IPS DF 4.7 (cell line): Measurements from ENCODE around the gene SPATA32.
A peak's percentile ranks its signal among the peaks of the same experiment; 100 is the strongest.

Experiments
- DNase-seq: peaks from one replicate; pipeline ENCODE4 v3.0.0-alpha.2; 2013; ENCODE audit warnings: low spot score; ENCODE audit errors: extremely low read depth

The SPATA32 gene

DNA sequence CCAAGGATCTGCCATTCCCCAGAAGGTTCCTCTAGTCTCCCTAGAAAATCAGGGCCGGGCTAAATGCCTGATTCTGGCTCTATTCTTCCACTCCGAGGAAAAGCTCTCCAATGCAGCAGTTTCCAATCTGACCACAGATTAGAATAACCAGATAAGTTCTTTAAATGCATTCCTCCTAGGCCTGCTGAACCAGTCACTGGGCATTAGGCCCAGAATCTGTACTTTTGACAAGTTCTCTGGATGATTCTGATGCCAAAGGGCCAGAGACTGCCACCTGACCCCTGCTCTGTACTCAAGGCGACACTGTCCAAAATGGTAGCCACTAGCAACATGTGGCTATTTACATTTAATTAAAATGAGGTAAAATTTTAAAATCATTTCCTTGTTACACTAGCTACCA is 32.6 kb upstream of the SPATA32 start:
- DNase-seq = no peak

DNA sequence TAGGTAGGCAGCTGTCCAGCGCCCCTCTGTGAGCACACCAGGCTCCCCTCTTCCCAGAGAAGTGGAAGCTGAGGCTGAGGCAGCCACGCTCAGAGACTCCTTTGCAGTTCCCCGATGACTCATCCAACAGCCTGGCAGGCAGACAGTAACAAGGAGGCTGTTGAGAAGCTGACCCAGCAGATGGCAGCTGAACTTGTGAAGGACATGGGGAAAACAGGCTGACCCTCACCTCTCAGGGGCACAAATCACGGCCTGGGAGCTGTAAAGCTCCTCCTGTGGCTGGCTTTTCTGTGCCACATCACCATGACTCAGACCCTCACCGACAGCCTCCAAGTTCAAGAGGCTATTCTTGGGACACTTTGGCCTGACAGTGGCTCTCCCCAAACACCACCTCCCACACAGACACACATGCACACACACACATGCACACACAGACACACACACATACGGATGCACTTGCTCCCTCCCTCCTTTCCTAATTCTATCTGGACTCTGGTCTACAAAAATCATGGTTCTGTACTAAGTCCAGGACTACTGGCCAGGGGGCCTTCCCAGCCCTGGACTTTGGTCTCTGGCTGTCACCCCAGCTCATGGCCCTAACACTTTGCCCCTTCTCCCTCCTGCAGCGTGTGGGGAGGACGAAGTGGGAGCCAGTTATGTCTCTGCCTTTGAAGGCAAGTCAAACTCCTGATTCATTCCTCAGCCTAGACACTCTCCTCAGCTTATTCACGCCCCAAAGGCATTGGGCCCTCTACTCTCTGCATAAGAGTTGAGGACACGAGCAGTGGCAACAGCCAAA is 31.7 kb upstream of the SPATA32 start:
- DNase-seq = no peak

DNA sequence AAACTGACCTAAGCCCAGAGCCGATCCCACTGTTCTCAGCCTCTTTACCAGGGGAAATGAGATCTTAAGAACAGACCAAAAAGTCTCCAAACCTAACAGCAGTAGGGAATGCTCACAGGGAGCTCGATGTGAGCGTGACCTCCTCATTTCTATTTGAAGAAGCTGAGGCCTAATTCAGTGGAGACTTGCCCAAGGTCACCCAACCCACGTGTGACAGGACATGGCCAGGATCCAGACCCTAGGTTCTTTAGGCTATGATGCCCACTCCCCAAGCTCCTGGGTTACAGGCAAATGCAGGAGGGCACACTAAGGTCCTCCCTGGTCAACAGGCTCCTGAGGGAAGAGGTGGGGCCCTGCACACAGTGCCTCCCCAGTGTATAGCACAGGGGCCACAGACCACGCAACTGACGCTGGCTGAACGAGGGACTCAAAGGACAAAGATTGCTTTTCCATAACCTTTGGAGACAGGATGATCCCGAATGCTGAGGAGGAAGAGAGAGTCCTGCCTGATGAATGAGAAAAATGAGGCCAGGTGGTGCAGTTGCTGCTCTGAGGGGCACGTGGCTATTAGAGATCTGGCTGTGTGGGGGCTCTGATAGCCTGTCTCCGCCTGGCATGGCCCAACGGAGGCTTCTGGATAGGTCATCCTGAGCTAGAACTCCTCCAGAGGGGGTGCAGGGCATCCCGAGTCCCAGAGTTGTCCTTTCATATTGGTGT is 31.0 kb upstream of the SPATA32 start:
- no peak for DNase-seq

DNA sequence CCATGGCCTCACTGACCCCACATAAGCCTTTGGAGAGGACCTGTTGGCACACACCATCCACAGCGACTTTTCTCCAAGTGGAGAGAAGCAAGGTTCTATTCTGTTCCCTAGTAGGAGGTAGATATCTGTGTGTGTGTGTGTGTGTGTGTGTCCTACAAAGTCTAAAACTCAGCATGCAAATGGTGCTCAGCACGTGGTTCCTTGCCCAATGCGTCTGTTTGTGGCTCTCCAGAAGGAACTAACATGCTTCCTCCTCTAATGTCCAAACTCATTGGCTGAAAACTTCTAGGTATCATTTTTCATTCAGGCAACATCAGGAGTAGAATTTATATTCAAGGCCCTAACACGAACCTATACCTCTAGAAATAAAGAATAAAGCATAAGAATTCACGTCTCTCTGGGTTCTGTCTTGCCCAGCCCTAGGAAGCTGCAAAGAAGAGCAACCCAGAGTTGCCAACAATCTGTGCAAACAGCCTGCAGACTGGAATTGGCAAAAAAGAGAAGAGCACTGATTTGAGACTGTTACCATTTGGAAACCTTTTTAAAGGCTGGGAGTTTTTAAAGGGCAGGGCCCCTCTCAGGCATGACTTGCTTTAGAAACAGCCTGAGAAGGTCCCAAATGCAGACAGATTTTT is 29.4 kb upstream of the SPATA32 start:
- no peak for DNase-seq

DNA sequence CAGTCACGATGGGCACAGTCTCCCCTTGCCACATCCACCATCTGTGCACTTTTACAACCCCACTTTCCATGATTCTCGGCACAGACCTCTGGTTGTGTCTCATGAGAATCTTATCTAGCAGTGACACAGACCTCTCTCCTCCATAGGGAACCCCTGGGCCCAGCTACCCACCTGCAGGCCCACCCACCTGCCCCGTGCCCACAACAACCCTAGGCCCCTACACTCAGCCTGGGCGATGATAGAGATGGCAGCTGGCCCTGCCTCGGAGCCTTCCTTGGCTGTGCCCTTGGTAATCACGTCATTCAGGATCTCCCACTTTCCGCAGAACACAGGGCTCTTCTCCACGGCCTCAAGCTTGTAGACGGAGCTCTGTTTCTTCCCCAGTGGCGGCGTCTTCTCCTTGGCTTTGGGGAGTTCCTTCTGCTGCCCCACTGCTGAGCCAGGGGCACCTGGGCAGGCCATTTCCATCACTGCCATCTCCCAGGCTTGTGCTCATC is 28.4 kb upstream of the SPATA32 start:
- DNase-seq = no peak

DNA sequence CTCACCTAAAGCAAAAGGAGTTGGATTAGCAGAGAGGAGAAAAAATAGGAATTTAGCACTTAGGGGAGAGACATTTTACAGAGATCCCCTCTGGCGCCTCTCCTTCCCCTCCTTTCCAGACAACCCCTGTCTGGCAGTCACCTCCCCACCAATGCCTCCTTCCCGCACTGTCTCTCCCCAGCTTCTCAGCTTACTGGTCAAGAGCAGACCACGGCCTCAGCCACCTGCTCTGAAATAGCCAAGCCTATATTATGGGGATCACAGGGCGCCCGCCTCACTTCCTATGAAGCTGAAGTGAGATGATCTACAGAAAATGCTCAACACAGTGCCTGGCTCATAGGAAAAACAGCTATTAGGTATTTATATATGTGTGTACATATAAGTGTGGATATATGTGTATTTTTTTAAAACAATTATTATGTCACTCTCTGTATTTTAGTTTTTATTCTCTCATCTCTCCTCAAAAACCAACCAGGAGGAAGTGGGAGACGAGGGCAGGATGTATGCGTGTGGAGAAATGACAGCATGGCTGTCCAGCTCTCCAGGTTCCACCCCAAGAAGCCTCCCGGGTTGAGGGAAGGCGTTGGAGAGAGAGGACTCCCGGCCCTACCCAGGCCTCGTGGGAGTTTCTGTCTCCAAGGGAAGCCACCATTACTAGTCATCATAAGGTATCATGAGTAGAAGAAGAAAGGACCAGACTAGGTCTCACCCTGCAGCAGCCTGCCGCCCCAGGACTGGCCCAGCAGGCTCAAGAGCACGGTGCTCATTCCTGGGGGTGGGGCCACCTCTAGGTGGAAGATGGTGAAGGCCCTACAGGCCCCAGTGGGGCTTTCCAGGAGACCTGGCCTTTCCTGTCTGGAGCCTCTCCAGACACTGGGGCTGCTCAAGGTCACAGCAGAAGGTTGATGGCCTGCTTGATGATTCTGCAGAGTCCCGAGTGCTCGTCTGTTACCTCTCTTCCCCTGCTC is 27.7 kb upstream of the SPATA32 start:
- no peak for DNase-seq

DNA sequence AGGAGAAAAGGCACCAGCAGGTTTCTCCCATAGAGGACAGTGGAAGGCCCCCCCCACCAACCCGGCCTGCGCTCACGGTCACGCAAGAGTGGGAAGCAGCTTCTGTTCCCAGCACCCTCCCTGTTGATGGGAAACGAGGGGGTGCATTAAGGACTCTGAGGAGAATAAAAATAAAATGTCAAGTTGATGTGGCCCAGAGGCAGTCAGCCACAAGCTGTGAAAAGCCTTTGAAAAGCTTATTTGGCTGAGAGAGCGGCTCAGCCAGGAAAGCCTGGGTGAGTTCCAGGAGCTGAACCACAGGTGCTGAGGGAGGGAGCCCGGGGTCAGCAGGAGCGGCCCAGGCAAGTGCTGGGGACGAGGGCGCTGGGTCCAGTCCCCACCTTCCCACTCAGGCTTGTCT is 26.9 kb upstream of the SPATA32 start:
- no peak for DNase-seq

DNA sequence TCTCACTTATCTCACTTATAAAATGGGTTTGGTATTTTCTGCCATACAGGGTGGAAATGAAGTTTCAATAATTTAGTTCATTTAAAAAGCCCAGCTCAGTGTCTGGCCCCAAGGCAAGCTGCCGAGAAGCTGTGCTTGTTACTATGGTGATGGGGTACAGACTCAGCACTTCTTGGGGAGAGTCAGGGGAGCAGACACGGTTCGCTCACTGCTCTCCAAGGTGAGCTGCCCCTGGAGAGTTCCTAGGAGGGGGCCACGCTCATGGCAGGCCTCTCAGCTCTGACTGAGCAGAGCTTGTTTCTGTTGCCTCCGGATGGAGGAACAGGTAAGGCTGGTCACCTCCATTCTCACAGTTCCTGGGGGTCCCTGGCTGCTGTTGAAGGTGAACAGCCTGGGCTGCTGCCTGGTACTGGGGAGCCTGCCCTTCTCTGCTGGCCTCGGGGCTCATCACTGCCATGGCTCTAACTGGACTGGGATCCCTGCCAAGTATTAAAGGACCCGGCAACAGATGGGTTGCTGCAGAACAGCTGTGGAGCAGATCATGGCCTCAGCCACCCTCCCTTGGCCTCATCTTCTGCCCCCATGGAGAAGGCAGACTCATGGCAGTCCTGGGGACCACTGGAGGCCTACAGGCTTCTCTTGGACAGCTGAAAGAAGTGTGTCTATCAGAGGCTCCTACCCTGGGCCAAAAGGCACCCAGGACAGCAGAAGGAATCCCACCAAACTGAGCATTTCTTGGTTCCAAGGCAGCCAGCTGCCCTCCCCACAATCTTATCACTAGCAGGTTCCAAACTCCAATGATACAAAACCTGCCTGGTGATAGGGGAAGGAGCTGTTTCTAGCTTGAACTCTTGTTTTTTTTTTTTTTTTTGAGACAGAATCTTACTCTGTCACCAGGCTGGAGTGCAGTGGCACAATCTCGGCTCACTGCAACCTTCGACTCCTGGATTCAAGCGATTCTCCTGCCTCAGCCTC is 25.9 kb upstream of the SPATA32 start:
- no peak for DNase-seq

DNA sequence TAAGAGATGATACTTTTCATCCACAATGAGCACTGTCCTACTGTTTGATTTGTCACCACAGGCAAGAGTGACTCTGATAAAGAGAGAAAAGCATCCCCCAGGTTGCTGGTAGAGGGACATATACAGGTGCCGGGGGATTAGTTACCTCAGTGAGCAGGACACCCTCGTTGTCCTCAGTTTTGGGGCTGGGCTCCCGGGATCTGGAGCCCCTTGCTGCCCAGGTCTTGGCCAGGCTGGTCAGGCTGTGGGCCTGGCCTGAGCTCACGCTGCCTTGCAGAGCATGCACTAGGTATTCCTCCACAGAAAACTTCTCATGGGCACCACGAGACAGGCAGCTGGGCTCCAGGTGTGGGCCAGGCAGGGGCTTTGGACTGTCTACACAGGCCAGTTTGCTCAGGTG is 24.4 kb upstream of the SPATA32 start:
- DNase-seq = no peak

DNA sequence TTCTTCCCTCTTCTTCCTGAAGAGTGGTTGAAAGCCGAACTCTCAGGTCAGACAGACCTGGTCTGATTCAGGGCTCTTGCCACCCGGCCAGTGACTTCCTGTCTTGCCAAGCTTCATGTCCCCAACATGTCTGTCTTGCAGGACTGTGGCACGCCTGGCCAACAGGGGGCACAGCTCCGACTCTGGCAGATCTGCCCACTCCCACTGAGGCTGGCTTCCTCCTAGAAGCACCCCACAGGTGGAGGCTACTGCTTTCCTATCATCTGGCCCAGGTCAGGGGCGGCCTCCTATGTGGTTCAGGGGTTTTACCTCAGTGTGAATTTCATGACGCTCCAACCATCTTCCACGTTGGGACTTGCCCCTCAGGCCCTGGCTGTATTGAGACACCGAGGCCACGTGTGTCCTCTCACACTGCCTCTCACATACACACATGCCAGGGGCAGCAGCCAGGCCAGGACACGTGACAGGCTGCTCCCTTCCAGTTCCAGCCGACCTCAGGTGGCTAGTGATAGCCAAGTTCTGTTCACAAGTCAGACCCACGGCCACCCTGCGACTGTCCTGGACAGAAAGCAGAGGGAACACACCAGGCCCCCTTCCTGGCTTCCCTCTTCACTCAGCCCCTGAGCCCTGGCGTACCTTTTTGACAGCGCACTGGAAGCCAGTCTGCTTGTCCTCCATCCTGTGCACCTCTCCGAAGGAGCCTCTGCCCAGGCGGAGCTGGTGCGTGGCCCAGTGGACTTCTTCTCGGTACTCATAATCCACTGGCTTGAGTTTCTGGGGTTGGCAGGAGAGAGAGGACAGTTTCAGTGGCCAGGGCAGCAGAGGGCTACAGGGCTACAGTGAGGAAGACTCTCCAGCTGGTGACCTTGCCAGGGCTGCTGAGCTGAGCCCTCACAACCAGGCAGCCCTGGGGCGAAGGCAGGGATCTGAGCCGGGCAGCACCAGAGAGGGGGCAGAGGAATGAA is 22.6 kb upstream of the SPATA32 start:
- DNase-seq = no peak

DNA sequence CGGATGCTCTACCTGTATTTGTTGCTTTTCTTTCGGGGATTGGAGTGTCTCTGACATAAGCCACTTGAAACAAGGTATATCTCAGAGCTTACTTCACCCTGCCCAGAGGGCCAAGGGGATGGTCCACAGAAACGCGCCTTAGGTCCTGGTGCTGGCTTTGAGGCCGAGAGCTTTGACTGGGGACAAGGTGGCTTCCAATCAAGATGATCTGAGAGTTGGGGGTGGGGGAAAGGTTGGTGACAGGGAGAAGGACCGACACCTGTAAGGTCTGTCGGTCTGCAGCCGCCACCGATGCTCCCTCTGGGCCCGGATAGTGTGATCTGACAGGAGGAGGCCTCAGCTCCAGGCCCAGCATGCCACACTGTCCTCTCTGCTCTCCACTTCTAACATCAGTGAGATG is 21.8 kb upstream of the SPATA32 start:
- no peak for DNase-seq

DNA sequence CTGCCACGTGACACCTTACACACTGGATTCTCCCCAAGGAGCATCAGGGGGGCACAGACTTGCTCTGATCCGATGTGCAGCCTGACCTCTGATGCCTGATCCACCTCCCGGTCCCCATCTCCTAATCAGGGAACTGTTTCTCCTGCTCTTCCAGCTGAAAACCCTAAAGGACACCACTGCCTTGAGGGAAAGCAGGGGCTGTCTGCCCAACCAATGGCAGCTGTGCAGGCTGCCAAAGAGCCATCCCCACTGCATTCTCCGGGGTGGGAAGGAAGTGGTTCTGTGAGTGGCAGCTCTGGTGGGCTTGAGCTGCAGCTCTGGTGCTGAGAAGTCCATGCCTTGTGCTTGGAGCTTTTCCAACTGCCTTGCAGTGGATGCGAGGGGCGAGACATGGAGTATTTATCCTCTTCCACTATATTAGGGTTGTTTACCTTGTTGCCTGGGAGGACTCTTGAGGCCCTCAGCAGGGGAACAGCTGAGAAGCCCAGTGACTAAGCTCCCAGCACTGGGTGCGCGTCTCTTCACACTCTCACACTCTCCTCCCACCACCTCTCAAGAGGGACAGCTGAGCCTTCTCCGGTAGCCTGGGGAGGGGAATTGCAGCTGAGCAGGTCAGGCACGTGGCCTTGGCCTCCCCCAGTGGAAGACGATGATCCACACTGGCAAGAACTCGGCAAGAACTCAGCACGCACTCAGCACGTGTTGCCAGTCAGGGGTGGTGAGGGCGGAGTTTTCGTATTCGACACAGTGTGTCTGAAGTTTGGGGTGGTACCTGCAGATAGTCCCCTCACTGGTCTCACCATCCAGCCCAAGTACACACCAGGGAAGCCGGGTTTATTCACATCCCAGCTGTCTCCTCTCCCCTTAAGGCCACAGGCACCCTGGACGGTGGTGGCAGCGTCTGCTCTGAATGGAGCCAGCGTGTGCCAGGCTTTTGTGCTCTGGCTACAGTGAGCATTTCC is 21.1 kb upstream of the SPATA32 start:
- no peak for DNase-seq

DNA sequence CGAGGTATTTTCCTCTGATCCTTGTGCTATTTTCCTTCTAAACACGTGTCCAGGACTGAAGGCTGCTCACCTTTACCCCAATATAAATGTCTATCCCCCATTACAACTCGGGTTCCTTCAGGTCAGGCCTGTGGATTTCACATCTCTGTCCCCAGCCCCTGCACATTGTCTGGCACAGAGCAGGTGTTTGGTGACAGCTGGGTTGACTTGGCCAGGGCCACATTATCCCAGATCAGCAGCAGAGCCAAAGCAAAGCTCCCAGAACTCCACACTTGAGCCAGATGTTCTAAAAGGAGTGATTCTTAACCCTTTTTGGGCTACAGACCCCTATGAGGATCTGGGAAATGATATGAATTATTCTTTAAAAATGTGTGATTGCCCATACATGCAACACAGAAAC is 18.0 kb upstream of the SPATA32 start:
- DNase-seq = no peak

DNA sequence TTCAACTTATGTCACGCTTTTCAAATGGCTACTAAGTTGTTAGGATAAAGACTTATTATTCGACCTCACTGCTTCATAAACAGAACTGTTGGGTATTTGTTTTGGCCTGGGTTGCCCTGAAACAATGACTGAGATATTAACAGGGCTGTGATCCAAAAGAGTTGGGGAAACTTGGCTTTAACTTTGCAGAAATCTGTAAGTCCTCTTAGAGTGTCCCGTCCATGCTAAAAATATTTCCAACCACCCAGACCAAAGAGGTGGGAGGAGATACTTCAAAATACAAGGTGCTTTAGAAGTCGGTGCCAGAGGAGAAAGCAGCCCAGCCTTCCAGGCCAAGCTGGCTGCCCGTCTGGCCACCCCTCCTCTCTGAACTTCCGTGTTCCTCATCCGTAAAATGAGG is 16.1 kb upstream of the SPATA32 start:
- DNase-seq = no peak

DNA sequence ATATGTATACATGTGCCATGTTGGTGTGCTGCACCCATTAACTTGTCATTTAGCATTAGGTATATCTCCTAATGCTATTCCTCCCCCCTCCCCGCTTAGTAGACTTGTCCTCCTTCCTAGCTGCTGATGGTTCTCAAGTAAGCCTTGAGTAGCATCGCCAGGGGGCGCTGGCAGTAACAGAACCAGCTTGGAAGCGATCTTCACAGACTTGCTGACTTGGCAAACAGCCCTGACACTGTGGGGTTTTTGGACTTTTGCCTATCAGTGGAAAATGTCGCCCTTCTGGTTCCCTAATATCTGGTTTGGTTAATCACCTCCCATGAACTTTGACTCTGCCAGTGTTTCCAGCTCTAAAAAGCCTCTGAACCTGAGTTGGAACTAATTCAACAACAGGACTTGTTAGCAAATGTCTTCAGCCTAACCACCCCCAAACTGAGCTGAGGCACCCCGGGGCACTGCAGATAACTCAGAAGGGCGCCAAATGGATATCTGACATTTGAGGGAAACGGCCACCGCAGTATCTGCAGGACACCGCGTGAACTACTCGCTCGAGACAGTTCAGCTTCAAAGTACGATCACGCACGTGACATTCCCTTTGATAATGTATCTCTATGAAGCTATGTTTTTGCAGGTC is 15.4 kb upstream of the SPATA32 start:
- DNase-seq = peak; percentile 91

DNA sequence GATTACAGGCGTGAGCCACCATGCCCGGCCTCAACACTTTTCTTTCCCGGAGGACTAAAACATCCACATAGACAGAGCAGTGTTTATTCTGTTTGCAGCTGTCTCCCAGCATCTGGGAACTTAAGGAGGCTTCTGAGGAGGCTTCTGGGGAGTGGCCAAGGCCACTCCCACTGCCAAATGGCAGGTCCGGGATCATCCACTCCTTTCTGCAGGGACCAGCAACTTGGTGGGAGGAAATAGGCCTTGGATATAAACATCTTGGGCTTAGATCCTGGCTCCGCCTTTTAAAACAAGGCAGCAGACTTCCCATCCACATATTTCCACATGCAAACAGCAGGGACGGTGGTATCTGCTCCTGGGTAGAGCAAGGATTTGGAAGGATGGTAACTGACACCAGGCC is 14.1 kb upstream of the SPATA32 start:
- no peak for DNase-seq

DNA sequence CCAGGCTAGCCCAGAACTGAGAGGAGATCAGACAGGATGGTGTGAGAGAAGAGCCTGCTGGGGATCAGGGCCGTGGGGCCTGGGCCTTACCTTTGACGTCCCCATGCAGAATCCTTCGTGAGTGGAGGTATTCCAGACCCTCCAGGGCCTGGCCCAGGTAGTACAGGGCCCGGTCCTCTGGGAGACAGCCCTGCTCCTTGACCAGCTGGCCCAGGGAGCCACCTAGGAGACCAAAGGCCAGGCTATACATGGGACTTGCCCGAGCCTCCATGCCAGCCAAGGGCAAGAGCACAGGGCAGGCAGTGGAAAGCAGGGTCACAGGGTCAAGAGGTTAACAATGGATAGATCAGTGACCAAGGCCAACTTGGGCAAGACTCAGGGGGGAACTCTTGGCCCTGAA is 12.1 kb upstream of the SPATA32 start:
- no peak for DNase-seq
